WTC11 (cell line): ENCODE results near the gene CELF4.

ENCODE experiments used
- FOXK1 ChIP-seq: sonication (generic); formaldehyde crosslinking; IDR thresholded peaks from 2 replicates; pipeline ENCODE4 v1.8.0; 2022; ENCODE audit warnings: mild to moderate bottlenecking, moderate library complexity, missing genetic modification reagents
- HMGA2 ChIP-seq: fragments of 250-450 bp; sonication (Bioruptor Pico); IDR thresholded peaks from 2 replicates; pipeline ENCODE4 v1.4.0; 2021; ENCODE audit warnings: mild to moderate bottlenecking, moderate library complexity
- MYBL2 ChIP-seq: sonication (generic); formaldehyde crosslinking; IDR thresholded peaks from 2 replicates; pipeline ENCODE4 v1.8.1; 2023; ENCODE audit warnings: mild to moderate bottlenecking, moderate library complexity, missing genetic modification reagents
- ZNF121 ChIP-seq: sonication (generic); formaldehyde crosslinking; IDR thresholded peaks from 2 replicates; pipeline ENCODE4 v1.8.0; 2023; ENCODE audit warnings: missing genetic modification reagents
- ZNF138 ChIP-seq: sonication (generic); formaldehyde crosslinking; conservative IDR thresholded peaks from 2 replicates; pipeline ENCODE4 v1.8.1; 2022; ENCODE audit warnings: mild to moderate bottlenecking, moderate library complexity, missing genetic modification reagents
- TF ChIP-seq, protein P1 (sequence below): sonication (generic); formaldehyde crosslinking; conservative IDR thresholded peaks from 2 replicates; pipeline ENCODE4 v1.8.1; 2022; ENCODE audit warnings: mild to moderate bottlenecking, missing genetic modification reagents
- TF ChIP-seq, protein P2 (sequence below): fragments of 200-600 bp; IDR thresholded peaks from 2 replicates; pipeline ENCODE4 v1.8.0; 2022; ENCODE audit warnings: antibody characterized with exemption
- TF ChIP-seq, protein P3 (sequence below): sonication (generic); formaldehyde crosslinking; IDR thresholded peaks from 2 replicates; pipeline ENCODE4 v1.8.0; 2022; ENCODE audit warnings: mild to moderate bottlenecking, missing genetic modification reagents
- TF ChIP-seq, protein P4 (sequence below): sonication (generic); formaldehyde crosslinking; IDR thresholded peaks from 2 replicates; pipeline ENCODE4 v1.8.0; 2022; ENCODE audit warnings: mild to moderate bottlenecking, missing genetic modification reagents

DNA sequence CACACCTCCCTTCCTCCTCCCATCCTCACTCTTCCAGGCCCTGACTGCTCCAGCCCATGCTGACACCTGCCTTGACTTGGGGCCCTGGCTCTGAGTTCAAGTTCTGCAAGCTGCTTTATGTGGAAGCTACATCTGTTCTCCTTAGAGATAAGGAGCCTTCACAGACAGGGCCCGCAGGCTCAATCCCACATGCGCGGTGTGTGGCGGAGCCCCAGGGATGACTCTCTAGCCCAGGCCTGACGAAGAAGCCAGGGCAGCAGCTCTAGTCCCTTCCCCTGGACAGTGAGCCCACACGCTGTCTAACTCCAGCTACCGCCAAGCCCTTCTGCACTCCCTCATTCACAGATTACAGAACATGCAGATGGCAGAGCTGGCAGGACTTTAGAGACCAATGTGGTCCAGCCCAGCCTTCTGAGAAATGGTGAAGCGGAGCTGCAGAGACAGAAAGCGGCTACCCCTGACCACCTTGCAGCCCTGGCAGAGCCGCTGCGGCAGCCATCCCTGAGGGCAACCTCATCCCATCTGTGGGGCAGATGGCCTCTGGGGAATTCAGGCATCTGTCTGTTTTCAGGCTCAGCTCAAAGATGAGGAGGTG lies 304.3 kb downstream of the CELF4 start:
- TF ChIP-seq MYBL2 (CRISPR knock-in tag) (no peak), HMGA2 (CRISPR knock-in tag) (no peak), FOXK1 (CRISPR knock-in tag) (no peak), ZNF138 (no peak), ZNF121 (CRISPR knock-in tag) (no peak)
- TF ChIP-seq, protein P1, sequence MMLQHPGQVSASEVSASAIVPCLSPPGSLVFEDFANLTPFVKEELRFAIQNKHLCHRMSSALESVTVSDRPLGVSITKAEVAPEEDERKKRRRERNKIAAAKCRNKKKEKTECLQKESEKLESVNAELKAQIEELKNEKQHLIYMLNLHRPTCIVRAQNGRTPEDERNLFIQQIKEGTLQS = no peak
- TF ChIP-seq, protein P2, sequence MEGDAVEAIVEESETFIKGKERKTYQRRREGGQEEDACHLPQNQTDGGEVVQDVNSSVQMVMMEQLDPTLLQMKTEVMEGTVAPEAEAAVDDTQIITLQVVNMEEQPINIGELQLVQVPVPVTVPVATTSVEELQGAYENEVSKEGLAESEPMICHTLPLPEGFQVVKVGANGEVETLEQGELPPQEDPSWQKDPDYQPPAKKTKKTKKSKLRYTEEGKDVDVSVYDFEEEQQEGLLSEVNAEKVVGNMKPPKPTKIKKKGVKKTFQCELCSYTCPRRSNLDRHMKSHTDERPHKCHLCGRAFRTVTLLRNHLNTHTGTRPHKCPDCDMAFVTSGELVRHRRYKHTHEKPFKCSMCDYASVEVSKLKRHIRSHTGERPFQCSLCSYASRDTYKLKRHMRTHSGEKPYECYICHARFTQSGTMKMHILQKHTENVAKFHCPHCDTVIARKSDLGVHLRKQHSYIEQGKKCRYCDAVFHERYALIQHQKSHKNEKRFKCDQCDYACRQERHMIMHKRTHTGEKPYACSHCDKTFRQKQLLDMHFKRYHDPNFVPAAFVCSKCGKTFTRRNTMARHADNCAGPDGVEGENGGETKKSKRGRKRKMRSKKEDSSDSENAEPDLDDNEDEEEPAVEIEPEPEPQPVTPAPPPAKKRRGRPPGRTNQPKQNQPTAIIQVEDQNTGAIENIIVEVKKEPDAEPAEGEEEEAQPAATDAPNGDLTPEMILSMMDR = no peak
- TF ChIP-seq, protein P3, sequence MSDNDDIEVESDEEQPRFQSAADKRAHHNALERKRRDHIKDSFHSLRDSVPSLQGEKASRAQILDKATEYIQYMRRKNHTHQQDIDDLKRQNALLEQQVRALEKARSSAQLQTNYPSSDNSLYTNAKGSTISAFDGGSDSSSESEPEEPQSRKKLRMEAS = no peak
- TF ChIP-seq, protein P4, sequence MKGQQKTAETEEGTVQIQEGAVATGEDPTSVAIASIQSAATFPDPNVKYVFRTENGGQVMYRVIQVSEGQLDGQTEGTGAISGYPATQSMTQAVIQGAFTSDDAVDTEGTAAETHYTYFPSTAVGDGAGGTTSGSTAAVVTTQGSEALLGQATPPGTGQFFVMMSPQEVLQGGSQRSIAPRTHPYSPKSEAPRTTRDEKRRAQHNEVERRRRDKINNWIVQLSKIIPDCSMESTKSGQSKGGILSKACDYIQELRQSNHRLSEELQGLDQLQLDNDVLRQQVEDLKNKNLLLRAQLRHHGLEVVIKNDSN (CRISPR knock-in tag) = no peak
